ENCODE results near the gene IGF2. TPM values are rescaled to one million over a fixed set of nuclear protein-coding genes. Genes with fewer than 3 reads are reported as not detected.

The IGF2 gene
- total and polyA plus RNA-seq, 2 donors (not counting 3 experiments of a cell fraction or from before 2014, with no cell fraction given), result 5.7 to 21.0 TPM

DNA sequence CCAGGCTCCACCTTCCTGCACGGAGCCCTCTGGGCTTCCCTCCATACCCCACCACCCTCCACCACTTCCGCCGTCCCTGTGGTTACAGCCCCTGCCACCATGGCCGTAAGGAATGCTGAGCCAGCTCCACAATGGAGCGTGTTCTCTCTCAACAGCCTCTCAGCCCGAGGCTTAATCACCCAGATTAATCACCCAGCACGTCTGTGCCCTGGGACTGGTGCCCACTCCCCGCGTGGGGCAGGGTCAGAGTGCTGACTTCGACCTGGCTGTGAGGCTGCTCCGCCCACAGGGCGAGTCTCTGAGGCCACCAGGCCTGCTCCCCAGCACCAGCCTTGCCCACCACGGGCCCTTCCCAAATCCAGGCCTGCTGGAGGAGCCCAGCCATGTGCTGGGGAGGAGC, 36.5 kb upstream of the IGF2 start:
- no peak overlapping the region for H3K4me3 ChIP-seq (replicated peaks in 1 of 3; ENCODE audit: insufficient read depth in 1 of 3, low read depth in 1 of 3, low read length in 3 of 3)
- no peak overlapping the region for H3K9ac ChIP-seq (replicated peaks; ENCODE audit: extremely low read depth, insufficient read depth, low read length)
- no peak overlapping the region for H3K4me2 ChIP-seq (ENCODE audit: insufficient read depth, low read length)
- FAIRE-seq (no peak), DNase-seq (ENCODE audit: low read depth, low spot score) (no peak)
- dilution Hi-C loops (cut with MboI; ENCODE audit: extremely low pct_ligation_motif_present, low sequenced_read_pairs), result no loop called here
- no peaks in the 10 kb centered on the region for H3K4me1 ChIP-seq (ENCODE audit: control insufficient read depth, extremely low read depth, insufficient read depth, low read length)
- H3K27me3 ChIP-seq (ENCODE audit: control insufficient read depth in 2 of 2, insufficient read depth in 2 of 2, low read length in 2 of 2), result no peaks in the 10 kb centered on the region
- CTCF ChIA-PET, result no interaction called here
- H4K20me1 ChIP-seq (replicated peaks; ENCODE audit: control insufficient read depth, extremely low read depth, insufficient read depth, low read length), result no peaks in the 10 kb centered on the region
- intact Hi-C loops (cut with micrococcal nuclease), result no loop called here
- no peaks in the 10 kb centered on the region for H3K79me2 ChIP-seq (ENCODE audit: control insufficient read depth, insufficient read depth, low read length)
- H3K36me3 ChIP-seq (ENCODE audit: control insufficient read depth in 2 of 2, extremely low read depth in 1 of 2, insufficient read depth in 2 of 2, low read length in 2 of 2), result no peaks in the 10 kb centered on the region
- TF ChIP-seq, protein P1, sequence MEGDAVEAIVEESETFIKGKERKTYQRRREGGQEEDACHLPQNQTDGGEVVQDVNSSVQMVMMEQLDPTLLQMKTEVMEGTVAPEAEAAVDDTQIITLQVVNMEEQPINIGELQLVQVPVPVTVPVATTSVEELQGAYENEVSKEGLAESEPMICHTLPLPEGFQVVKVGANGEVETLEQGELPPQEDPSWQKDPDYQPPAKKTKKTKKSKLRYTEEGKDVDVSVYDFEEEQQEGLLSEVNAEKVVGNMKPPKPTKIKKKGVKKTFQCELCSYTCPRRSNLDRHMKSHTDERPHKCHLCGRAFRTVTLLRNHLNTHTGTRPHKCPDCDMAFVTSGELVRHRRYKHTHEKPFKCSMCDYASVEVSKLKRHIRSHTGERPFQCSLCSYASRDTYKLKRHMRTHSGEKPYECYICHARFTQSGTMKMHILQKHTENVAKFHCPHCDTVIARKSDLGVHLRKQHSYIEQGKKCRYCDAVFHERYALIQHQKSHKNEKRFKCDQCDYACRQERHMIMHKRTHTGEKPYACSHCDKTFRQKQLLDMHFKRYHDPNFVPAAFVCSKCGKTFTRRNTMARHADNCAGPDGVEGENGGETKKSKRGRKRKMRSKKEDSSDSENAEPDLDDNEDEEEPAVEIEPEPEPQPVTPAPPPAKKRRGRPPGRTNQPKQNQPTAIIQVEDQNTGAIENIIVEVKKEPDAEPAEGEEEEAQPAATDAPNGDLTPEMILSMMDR (IDR thresholded peaks at IDR 0.05; ENCODE audit: extremely low read depth in 1 of 2, insufficient read depth in 1 of 2, low read depth in 1 of 2, low read length in 2 of 2), result no peak
- TF ChIP-seq GATA2 (IDR thresholded peaks at IDR 0.05; ENCODE audit: insufficient read depth, insufficient read length, low read depth, low read length) (no peak), JUN (IDR thresholded peaks at IDR 0.05; ENCODE audit: borderline replicate concordance, insufficient read depth, insufficient read length, low read depth) (no peak), MYC (IDR thresholded peaks at IDR 0.05; ENCODE audit: low read depth, low read length) (no peak), FOS (IDR thresholded peaks at IDR 0.05; ENCODE audit: borderline replicate concordance, insufficient read depth, low read length) (no peak), EZH2 (IDR thresholded peaks at IDR 0.05; ENCODE audit: borderline replicate concordance, low read depth, low read length, severe bottlenecking) (no peak), POLR2AphosphoS5 (IDR thresholded peaks at IDR 0.05; ENCODE audit: insufficient read depth, low read depth, low read length) (no peak), POLR2A (IDR thresholded peaks at IDR 0.05; ENCODE audit: low read depth, low read length) (no peak)
- TF ChIP-seq, protein P2, sequence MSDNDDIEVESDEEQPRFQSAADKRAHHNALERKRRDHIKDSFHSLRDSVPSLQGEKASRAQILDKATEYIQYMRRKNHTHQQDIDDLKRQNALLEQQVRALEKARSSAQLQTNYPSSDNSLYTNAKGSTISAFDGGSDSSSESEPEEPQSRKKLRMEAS (IDR thresholded peaks at IDR 0.05; ENCODE audit: insufficient read depth, insufficient read length), result no peak
- no peaks in the 10 kb centered on the region for H3K9me3 ChIP-seq (replicated peaks; ENCODE audit: control insufficient read depth, insufficient read depth, low read length)
- no peak overlapping the region for H3K27ac ChIP-seq (ENCODE audit: insufficient read depth, low read depth, low read length)
- H2AFZ ChIP-seq (ENCODE audit: low read depth, low read length), result no peak overlapping the region
- no peaks in the 10 kb centered on the region for H3K9me1 ChIP-seq (replicated peaks; ENCODE audit: control insufficient read depth, extremely low read depth, insufficient read depth, low read length)
- POLR2A ChIA-PET, result no interaction called here
- no TSS peak for BruUV-seq (replicated peaks)
